Transverse colon (tissue), 3 donors: ENCODE data around the gene RCBTB1.
"Not testable (repeated sequence)": the region's sequence is repeated elsewhere in the genome, so short reads cannot be mapped to it uniquely, and the experiment has no call there.

Source experiments
- CTCF ChIP-seq, 5 experiments: fragments of 200-600 bp in 3 of 5; fragments of 450-650 bp in 2 of 5; sonication (generic) in 3 of 5; IDR thresholded peaks; 1 replicate in 2 of 5; 2 replicates in 3 of 5; pipeline ENCODE4 v1.5.1; 2016 to 2017; ENCODE audit warnings: antibody characterized with exemption in 5 of 5, inconsistent platforms in 3 of 5, mild to moderate bottlenecking in 2 of 5, moderate library complexity in 1 of 5
- EP300 ChIP-seq: sonication (generic); formaldehyde crosslinking; IDR thresholded peaks from one replicate; pipeline ENCODE4 v1.6.1; 2017; ENCODE audit warnings: antibody characterized with exemption, low read depth
- POLR2A ChIP-seq: fragments of 450-650 bp; IDR thresholded peaks from one replicate; pipeline ENCODE4 v1.6.1; 2016; ENCODE audit warnings: antibody characterized with exemption, mild to moderate bottlenecking, moderate library complexity

- TF ChIP-seq CTCF (IDR thresholded peaks at IDR 0.05); POLR2A; EP300: not testable (repeated sequence)
Measured at GRCh38 chr13:49602615-49603014, 17.3 kb upstream of the RCBTB1 start.
